HTR-8/SVneo (cell line): ENCODE data around the gene ZNF765.
"Not testable (repeated sequence)": the region's sequence is repeated elsewhere in the genome, so short reads cannot be mapped to it uniquely, and the experiment has no call there.

Source experiments
- DNase-seq: peaks from one replicate; pipeline ENCODE4 v3.0.0; 2011; ENCODE audit warnings: low spot score, mixed read lengths; ENCODE audit not compliant: insufficient read length
- FAIRE-seq: peaks from 2 replicates; lab custom pipeline; 2011; peaks lifted over from hg19 to GRCh38; lab: Jason Lieb, UNC

The ZNF765 gene

DNA sequence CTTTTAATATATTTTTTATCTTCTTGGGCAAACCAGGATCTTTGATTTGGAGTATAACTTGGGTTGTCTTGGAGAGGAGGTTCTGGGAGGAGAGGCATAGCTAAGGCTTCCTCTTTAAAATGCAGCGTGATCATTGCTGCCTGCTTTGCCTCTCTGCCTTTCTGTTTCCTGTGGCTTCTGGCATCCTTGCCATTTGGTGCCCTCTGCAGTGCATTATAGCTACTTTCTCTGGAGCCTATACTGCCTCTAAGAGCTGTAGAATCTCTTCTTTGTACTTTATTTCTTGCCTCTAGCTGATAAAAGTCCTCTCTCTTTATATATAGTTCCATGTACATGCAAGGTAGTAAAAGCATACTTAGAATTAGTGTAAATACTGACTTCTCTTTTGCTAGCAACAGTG lies 79.9 kb downstream of the ZNF765 start:
- not testable (repeated sequence) for DNase-seq, FAIRE-seq

DNA sequence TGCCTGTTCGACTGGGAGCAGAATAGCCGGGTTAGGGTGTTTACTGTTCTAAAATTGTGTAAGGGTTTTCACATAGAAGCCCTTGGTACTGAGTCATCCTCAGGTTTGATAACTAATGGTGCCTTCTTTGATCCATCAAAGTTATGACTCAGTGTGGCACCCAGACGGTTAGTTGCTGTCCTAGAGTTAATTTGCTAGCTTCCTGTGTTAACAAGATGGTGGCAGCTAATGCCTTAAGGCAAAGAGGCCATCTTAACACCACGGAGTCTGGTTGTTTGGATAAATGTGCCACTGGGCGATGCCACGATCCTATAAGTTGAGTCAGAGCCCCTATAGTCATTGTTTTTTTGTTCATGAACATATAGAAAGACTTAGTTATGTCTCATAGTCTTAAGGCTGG lies 80.5 kb downstream of the ZNF765 start:
- FAIRE-seq, DNase-seq: not testable (repeated sequence)
